ENCODE measurements around the gene LMAN2.

GRCh38 chr5:177297922-177298321 is 53.5 kb downstream of the LMAN2 start:
- TF ChIP-seq CTCF (IDR thresholded peaks at IDR 0.05; ENCODE audit: low read length) (no peak), EZH2phosphoT487 (IDR thresholded peaks at IDR 0.05; ENCODE audit: low read length) (no peak)
